Mammary epithelial cell (primary cell): ENCODE data around the gene TDRD12.

Experiments used
- EZH2 ChIP-seq: IDR thresholded peaks from 2 replicates; pipeline ENCODE4 v1.6.1; 2012; ENCODE audit warnings: low read length, inconsistent platforms, borderline replicate concordance
- TF ChIP-seq, protein P1 (sequence below), 2 donors: IDR thresholded peaks in 1 of 2; conservative IDR thresholded peaks in 1 of 2; 2 replicates each; pipeline ENCODE4 v1.5.1; 2011 to 2012; ENCODE audit warnings: inconsistent platforms in 2 of 2, low read length in 2 of 2, mild to moderate bottlenecking in 2 of 2, control low read depth in 1 of 2, low read depth in 1 of 2; ENCODE audit not compliant: insufficient read depth in 1 of 2; ENCODE audit errors: extremely low read depth in 1 of 2

DNA sequence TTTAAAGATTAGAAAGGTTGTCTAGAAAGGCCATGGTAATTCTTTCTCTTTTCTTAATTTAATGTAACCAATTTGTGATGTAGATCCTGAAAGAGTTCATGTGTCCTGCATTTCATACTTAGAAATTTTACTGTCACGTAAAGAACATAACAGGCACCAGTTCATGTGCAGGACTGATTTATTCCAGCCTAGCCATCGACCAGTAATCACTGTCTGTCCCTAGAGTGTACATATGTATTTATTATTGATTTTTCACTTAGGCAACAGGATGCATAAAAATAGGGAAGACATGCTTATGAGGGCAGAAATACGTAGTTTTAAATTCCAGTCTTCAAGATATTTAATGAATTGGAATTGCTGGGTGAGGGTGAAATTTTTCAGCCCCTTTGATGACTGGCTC, 37.6 kb downstream of the TDRD12 start:
- TF ChIP-seq, protein P1, sequence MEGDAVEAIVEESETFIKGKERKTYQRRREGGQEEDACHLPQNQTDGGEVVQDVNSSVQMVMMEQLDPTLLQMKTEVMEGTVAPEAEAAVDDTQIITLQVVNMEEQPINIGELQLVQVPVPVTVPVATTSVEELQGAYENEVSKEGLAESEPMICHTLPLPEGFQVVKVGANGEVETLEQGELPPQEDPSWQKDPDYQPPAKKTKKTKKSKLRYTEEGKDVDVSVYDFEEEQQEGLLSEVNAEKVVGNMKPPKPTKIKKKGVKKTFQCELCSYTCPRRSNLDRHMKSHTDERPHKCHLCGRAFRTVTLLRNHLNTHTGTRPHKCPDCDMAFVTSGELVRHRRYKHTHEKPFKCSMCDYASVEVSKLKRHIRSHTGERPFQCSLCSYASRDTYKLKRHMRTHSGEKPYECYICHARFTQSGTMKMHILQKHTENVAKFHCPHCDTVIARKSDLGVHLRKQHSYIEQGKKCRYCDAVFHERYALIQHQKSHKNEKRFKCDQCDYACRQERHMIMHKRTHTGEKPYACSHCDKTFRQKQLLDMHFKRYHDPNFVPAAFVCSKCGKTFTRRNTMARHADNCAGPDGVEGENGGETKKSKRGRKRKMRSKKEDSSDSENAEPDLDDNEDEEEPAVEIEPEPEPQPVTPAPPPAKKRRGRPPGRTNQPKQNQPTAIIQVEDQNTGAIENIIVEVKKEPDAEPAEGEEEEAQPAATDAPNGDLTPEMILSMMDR (conservative IDR thresholded peaks at IDR 0.05 in 1 of 2, IDR thresholded peaks at IDR 0.05 in 1 of 2; ENCODE audit: extremely low read depth in 1 of 2, insufficient read depth in 1 of 2, low read depth in 1 of 2, low read length in 2 of 2) = no peak
- no peak for TF ChIP-seq EZH2
